Stimulated activated memory B cell treated with anti-CD40 and anti-IgM and Interleukin-4, amounts not matched to agents 10 μg/mL and 1 μg/mL and 100 μg/mL, for 72 hours (primary cell): ENCODE data around the gene XPO5.
"Not testable (repeated sequence)": the region's sequence is repeated elsewhere in the genome, so short reads cannot be mapped to it uniquely, and the experiment has no call there.

Experiments used
- ATAC-seq: fragments of 150-1000 bp; cut with Tn5 transposase; 2 replicates; pipeline ENCODE4 v1.10.0; 2021
- H3K27ac Mint-ChIP-seq: one replicate; pipeline ENCODE4 v1.8.0; 2022; ENCODE audit warnings: mild to moderate bottlenecking, mixed read lengths
- H3K27me3 Mint-ChIP-seq: one replicate; pipeline ENCODE4 v1.8.0; 2022; ENCODE audit warnings: mixed read lengths
- H3K36me3 Mint-ChIP-seq: one replicate; pipeline ENCODE4 v1.8.0; 2022; ENCODE audit warnings: mixed read lengths
- H3K4me1 Mint-ChIP-seq: one replicate; pipeline ENCODE4 v1.8.0; 2022; ENCODE audit warnings: mixed read lengths
- H3K4me3 Mint-ChIP-seq: one replicate; pipeline ENCODE4 v1.8.0; 2022; ENCODE audit warnings: mild to moderate bottlenecking, moderate library complexity, mixed read lengths
- H3K9me3 Mint-ChIP-seq: one replicate; pipeline ENCODE4 v1.8.0; 2022; ENCODE audit warnings: mixed read lengths

XPO5 gene

DNA sequence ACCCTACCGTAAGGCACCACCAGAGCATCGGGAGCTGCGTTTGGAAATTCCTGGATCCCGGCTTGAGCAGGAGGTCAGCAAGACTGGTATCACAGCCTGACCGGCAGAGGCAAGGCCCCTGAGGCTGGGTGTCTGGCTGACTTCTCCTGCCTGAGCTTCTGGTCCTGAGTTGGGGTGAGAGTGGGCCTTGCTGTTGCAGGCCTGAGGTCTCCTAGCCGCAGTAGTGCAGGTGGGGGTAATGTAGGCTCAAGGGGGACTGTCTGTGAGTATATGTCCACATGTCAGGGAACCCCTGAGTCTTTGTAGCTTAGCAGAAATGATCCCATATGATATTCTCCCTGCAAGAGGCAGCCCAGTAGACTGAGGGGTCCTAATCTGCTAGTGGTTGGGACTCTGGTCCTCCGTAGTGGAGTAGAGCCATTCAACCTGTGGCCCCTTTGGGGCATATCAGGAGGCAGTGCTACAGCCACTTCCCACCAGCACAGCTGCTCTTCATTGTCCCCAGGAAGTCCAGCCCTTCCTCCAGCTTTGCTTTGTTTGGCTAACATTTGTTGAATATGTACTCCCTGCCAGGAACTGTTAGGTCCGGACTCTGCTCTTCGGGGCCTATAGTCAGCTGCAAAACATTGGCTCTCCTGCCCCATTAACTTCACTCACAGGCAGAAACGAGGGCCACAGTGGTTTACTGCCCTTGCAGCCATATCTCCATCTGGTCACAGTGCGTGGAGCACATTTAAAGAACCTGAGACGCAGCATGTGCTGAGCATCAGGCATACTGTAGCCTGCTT lies 76.6 kb downstream of the XPO5 start:
- peaks cover 7% of the 10 kb centered on the region for H3K4me1 Mint-ChIP-seq
- H3K36me3 Mint-ChIP-seq: peaks cover 52% of the 10 kb centered on the region
- ATAC-seq: no peak
- no peak overlapping the region for H3K4me3 Mint-ChIP-seq
- H3K9me3 Mint-ChIP-seq: no peaks in the 10 kb centered on the region
- H3K27me3 Mint-ChIP-seq: no peaks in the 10 kb centered on the region
- H3K27ac Mint-ChIP-seq: no peak overlapping the region

DNA sequence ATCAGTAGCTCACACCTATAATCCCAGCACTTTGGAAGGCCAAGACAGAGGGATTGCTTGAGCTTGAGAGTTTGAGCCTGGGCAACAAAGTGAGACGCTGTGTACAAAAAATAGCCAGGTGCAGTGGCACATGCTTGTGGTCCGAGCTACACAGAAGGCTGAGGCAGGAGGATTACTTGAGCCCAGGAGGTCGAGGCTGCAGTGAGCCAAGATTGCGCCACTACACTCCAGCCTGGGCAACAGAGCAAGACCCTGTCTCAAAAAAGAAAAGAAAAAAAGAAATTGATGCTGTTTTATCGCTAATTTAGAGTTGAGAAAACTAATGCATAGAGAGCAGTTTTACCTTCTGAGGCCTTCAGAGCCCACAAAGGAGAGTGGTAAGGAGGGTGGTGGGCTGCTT lies 77.5 kb downstream of the XPO5 start:
- not testable (repeated sequence) for H3K4me3 Mint-ChIP-seq, H3K9me3 Mint-ChIP-seq, H3K27me3 Mint-ChIP-seq, H3K27ac Mint-ChIP-seq, H3K4me1 Mint-ChIP-seq, ATAC-seq
- H3K36me3 Mint-ChIP-seq: peaks cover 45% of the 10 kb centered on the region

DNA sequence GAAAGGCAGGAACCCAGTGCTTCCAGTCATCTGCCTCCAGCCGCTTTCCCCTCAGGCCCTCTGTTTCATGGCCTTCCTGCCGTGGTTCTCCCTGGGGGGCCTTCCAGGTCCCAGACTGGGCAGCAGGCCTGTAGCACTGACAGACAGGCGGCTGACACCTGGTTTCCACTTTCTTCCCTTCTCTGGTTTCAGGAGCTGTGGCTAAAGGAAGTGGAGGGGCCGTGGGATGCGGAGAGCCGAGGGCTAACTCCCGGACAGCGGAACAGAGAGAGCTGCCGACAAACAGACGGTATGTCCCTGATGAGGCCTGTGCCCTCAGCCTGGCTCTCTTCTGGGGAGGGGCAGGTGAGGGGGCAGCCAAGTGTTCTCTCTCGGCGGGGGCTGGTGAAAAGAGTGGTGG lies 78.1 kb downstream of the XPO5 start:
- no peak for ATAC-seq
- Mint-ChIP-seq H3K27me3 (no peaks in the 10 kb centered on the region), H3K27ac (no peak overlapping the region), H3K9me3 (no peaks in the 10 kb centered on the region), H3K36me3 (peaks cover 39% of the 10 kb centered on the region), H3K4me3 (no peak overlapping the region), H3K4me1 (peaks cover 7% of the 10 kb centered on the region)

DNA sequence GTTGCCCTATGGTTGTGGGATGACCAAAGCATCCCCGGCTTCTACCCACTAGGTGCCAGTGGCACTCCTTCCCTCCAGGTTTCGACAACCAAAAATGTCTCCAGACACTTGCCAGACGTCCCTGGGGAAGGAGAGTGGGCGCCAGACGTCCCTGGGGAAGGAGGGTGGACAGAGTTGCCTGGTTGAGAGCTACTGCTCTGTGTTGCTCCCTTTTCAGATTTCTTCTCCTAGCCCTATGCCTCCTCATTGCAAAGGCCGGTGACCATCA lies 78.8 kb downstream of the XPO5 start:
- no peaks in the 10 kb centered on the region for H3K9me3 Mint-ChIP-seq
- H3K4me3 Mint-ChIP-seq: no peak overlapping the region
- H3K36me3 Mint-ChIP-seq: peaks cover 33% of the 10 kb centered on the region
- H3K27me3 Mint-ChIP-seq: no peaks in the 10 kb centered on the region
- H3K27ac Mint-ChIP-seq: no peak overlapping the region
- no peak for ATAC-seq
- H3K4me1 Mint-ChIP-seq: peaks cover 7% of the 10 kb centered on the region

DNA sequence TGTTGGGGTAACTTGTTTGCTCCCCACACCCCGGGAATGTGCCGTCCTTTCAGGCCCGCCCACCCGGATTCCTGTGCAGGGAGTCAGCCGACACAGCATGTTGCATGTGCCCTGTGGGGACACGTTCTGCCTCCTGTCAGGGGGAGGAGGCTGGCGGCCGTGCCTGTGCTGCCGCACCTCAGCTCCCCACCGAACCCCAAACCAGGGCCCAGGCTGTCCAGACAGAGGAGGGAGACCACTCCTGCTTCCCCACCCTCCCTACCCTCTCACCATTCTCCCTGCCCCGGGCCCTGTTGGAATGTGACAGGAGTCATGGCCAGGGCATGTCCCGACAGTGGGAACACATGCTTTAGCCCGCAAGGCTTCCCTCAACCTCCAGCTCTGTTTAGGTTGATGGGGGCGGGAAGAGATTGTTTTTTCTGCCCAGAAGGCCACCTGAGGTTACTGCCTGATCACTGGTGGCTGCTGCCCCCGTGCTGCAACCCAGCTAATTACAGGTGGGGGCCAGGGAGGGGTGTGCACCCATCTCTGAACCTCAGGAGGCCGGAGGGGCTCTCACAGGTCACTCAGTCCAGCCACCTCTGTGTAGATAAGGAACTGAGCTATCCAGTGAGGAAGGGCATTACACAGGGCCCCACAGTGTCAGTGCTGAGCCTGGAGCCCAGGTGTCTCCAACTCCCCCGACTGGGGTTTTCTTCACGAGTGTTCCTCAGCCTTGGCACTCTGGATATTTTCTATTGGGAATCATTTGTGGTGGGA lies 79.3 kb downstream of the XPO5 start:
- Mint-ChIP-seq H3K9me3 (no peaks in the 10 kb centered on the region), H3K27ac (no peak overlapping the region), H3K4me3 (no peak overlapping the region), H3K27me3 (no peaks in the 10 kb centered on the region), H3K36me3 (peaks cover 28% of the 10 kb centered on the region), H3K4me1 (peaks cover 7% of the 10 kb centered on the region)
- ATAC-seq: no peak

DNA sequence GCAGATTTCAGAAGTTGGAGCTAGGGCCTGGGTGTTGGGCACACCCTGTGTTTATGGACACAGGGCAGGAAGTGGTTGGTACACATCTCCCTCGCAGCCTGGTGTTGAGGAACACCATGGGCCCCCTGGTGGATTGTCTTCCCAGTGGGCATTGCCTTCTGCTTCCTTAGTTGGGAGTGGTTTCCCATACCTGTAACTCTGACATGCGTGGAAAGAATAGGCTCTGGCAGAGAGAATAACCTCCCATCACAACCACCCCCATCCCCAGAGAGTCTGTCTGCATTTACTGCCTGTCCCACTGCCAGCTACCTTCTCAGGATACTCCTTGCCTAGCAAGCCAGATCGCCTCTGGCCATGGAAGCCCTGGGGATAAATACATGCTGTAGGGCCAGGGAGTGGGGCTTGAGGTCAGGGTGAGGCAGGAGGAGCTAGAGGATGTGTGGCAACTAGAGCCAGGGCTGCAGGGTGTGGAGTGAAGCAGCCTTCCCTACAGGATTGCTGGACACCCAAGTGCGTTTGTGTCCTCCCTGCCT lies 80.4 kb downstream of the XPO5 start:
- Mint-ChIP-seq H3K4me1 (peaks cover 7% of the 10 kb centered on the region), H3K36me3 (peaks cover 18% of the 10 kb centered on the region), H3K27ac (peak overlapping the region; percentile 29), H3K27me3 (no peaks in the 10 kb centered on the region), H3K9me3 (no peaks in the 10 kb centered on the region), H3K4me3 (no peak overlapping the region)
- no peak for ATAC-seq

DNA sequence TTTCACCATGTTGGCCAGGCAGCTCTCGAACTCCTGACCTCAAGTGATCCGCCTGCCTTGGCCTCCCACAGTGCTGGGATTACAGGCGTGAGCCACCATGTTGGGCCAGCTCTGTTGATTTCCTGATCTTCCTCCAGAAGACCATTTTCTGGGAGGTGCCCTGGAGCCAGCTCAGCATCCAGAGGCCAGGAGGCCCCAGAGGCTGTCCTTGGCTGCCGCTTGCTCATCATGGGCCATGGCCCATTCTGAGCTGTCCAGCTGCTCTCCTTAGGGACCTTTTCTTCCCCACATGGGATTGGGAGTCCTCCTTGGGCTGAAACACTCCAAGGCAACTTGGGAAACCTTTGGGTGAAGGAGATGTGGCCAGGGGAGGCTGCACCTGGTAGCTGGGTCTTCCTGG lies 81.1 kb downstream of the XPO5 start:
- Mint-ChIP-seq H3K27ac (peak overlapping the region; percentile 29), H3K4me1 (peaks cover 12% of the 10 kb centered on the region), H3K27me3 (no peaks in the 10 kb centered on the region), H3K4me3 (no peak overlapping the region), H3K36me3 (peaks cover 19% of the 10 kb centered on the region), H3K9me3 (no peaks in the 10 kb centered on the region)
- ATAC-seq: no peak

DNA sequence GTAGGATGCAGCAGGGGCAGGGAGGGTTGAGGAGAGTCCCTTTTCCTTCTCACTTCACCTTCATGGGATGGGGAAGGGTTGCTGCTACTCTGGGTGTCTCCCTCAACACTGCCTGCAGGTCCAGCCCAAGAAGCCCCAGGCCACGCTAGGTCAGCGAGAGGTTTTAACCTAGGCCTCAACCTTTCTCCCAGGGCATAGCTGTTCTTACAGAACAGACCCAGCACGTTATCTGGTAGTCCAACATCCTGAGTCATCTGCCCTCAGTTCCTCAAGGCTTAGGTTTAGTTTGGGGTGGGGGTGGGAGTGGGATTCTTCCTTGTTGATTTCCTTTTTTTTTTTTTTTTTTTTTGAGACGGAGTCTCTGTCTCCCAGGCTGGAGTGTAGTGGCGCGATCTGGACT lies 81.5 kb downstream of the XPO5 start:
- ATAC-seq: no peak
- H3K27ac Mint-ChIP-seq: no peak overlapping the region
- H3K27me3 Mint-ChIP-seq: no peaks in the 10 kb centered on the region
- peaks cover 15% of the 10 kb centered on the region for H3K36me3 Mint-ChIP-seq
- H3K9me3 Mint-ChIP-seq: no peaks in the 10 kb centered on the region
- no peak overlapping the region for H3K4me3 Mint-ChIP-seq
- H3K4me1 Mint-ChIP-seq: peaks cover 14% of the 10 kb centered on the region

DNA sequence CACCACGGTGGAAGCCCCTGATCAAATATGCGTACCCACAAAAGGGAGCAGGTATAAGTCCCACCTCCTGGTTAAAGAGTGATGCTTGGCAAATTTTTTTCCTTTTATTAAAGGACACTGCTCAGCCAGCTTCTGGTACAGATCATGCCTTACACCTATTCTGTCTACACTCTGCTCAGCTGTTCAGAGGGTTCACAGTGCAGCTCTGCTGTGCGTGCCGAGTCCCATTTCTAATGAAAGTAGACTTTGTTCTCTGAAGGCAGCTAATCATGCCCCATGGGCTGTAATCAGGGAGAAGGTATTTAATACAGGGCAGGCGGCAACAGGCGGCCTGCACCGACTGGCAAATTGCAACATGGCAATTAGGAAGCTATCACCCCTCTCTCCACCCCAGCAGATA lies 82.0 kb downstream of the XPO5 start:
- H3K4me3 Mint-ChIP-seq: no peak overlapping the region
- H3K9me3 Mint-ChIP-seq: no peaks in the 10 kb centered on the region
- H3K4me1 Mint-ChIP-seq: peaks cover 18% of the 10 kb centered on the region
- no peak overlapping the region for H3K27ac Mint-ChIP-seq
- no peaks in the 10 kb centered on the region for H3K27me3 Mint-ChIP-seq
- peaks cover 11% of the 10 kb centered on the region for H3K36me3 Mint-ChIP-seq
- ATAC-seq: no peak

DNA sequence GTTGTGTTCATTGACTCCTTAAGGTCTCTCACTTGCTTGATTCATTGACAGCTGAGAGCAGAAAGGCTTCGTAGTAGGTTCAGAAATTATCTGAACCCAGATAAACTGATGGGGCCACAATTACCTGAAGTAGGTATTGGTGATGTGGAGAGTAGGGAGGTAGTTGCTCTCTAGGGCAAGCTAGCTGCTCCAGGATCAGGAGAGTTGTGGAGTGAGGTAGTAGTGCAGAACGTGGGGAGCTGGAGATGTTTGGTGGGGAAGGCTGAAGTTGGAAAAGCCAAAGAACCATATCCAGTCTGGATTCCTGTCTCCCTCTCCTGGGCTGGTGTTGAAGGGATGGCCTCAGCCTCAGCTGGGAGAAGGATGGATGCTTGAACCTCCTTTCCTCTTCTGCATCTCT lies 82.6 kb downstream of the XPO5 start:
- Mint-ChIP-seq H3K27me3 (no peaks in the 10 kb centered on the region), H3K4me1 (peaks cover 22% of the 10 kb centered on the region), H3K36me3 (peaks cover 7% of the 10 kb centered on the region), H3K9me3 (no peaks in the 10 kb centered on the region), H3K4me3 (no peak overlapping the region), H3K27ac (no peak overlapping the region)
- ATAC-seq: no peak

DNA sequence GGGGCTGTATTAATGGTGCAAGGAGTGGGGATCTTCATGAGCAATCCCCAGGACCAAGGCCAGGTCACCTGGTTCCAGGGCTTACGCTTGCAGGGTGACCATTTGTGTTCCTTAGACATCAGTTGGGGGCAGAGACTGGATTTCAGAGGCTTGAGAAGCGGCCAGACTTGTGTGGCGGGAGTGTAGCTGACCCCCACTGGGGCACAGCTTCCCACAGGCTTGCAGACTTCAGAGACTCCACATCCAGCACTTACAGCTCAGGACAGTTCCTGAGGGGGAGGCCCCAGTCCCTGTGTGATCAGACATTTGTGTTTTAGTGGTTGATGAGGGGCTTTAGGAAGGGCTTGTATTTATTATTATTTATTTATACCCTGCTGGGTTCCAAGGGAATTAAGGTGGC lies 83.2 kb downstream of the XPO5 start:
- ATAC-seq: no peak
- H3K4me3 Mint-ChIP-seq: no peak overlapping the region
- no peak overlapping the region for H3K27ac Mint-ChIP-seq
- H3K27me3 Mint-ChIP-seq: no peaks in the 10 kb centered on the region
- peaks cover 26% of the 10 kb centered on the region for H3K4me1 Mint-ChIP-seq
- H3K9me3 Mint-ChIP-seq: no peaks in the 10 kb centered on the region
- peaks cover 10% of the 10 kb centered on the region for H3K36me3 Mint-ChIP-seq

DNA sequence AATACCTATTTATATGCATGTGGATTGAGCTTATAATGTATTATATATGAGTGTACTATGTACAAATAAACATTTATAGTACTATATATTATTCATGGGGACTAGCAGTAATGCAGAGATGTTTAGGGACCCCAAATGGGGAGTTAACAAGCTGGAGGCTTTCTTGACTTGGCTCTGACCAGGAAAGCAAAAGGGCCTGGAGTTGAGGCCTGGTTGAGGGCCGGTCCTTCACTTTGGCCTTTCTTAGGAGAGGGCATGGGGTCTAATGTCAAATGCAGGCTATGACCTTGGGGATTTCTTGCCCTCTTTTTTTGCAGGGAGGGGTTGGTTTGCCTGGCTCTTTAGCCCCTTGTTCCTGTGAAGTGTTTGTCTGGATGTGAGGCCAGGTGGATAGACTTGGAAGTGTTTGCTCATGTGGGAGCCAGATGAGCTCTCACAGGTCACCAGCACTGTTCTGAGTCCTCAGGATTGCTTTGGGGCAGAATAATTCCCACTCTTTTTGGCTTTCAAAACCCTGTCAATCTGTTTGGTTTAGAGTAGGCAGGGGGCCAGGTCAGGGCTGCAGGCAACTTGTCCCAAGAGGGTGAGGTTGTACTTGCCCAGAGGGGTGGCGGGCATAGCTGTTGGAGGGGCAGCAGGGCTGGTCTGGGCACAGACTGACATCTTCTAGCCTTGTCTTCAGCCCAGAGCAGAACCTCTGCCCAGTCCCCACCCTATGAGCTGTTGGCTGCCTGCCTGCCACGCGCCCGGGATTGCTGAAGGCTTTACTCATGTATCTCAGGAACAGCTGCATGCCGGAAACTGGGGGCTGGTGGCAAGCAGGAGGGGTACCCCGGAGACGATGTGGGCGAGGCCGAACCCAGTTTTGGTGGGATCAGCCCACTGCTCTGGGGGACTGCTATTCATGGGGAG lies 83.8 kb downstream of the XPO5 start:
- H3K4me3 Mint-ChIP-seq: no peak overlapping the region
- H3K27ac Mint-ChIP-seq: no peak overlapping the region

DNA sequence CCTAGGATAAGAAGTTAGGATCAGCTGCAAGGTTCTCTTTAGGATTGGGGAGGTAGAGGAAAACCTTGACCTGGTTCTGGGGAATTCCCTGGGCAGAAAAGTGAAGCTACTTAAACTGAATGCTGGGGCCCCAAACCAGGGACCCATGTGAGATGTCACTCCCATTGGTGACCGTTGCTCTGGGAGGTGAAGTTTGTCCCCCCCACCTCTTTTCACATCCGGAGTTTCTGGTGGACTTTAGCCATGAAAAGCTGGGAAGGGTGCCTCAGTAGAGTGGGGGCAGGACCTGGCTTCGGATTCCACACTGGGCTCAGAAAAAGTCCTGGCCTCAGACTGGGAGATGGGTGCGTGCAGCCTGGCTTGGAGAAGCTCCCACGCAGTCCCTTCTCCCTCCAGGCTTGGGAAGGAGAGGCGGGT lies 85.3 kb downstream of the XPO5 start:
- H3K4me3 Mint-ChIP-seq: no peak overlapping the region
- no peak overlapping the region for H3K27ac Mint-ChIP-seq

More for the DNA sequence above, 83.8 kb downstream of the XPO5 start:
- Mint-ChIP-seq H3K27me3 (no peaks in the 10 kb centered on the region), H3K36me3 (peaks cover 10% of the 10 kb centered on the region), H3K4me1 (peaks cover 26% of the 10 kb centered on the region), H3K9me3 (no peaks in the 10 kb centered on the region)
- ATAC-seq: no peak

DNA sequence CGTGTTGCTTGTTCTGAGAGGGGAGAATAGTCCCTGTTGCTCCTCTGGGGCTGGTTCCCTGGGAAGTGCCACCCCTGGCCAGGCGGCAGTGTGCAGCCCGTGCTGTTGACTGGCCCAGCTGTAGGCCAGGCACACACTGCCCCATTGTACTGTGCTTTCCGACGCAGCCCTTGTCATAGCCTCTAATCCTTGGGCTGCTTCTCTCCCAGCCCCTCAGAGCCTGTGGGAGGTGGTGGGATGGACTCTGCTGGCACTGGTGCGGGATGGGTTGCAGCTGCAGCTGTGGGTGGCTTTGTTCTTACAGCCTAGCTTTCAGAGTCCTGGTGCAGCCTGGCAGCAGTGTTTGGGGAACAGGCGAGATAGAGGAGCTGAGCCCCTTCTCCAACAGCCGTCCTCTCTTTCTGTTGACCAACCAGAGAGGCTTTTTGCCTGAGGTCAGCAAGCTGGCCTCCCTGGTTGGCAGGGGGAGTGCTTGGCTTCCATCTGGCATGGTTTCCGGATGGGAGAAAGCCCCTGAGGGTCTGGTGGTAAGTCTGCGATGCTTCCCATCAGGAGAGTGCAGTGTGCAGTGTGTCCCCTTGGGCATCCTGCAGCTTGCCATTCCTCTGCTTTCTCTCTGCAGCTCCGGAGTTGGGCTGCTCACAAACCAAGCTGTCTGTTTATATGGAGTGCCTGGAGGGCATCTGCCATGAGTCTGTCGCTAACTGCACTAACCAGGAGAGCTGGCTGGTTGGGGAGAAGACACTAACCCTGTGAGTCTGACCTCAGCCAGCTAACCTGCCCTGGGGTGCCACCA lies 86.4 kb downstream of the XPO5 start:
- no peak for ATAC-seq
- Mint-ChIP-seq H3K9me3 (no peaks in the 10 kb centered on the region), H3K4me1 (peaks cover 19% of the 10 kb centered on the region), H3K27ac (no peak overlapping the region), H3K27me3 (no peaks in the 10 kb centered on the region), H3K36me3 (peaks cover 10% of the 10 kb centered on the region), H3K4me3 (no peak overlapping the region)

More for the DNA sequence above, 85.3 kb downstream of the XPO5 start:
- Mint-ChIP-seq H3K36me3 (peaks cover 10% of the 10 kb centered on the region), H3K27me3 (no peaks in the 10 kb centered on the region), H3K4me1 (peaks cover 26% of the 10 kb centered on the region), H3K9me3 (no peaks in the 10 kb centered on the region)
- ATAC-seq: no peak
